CD4-positive, alpha-beta T cell (primary cell): ENCODE results near the gene CCDC50. TPM values are rescaled to one million over a fixed set of nuclear protein-coding genes. Genes with fewer than 3 reads are reported as not detected.

Experiments used
- ATAC-seq: fragments of 200-7000 bp; cut with Tn5 transposase; one replicate; pipeline ENCODE4 v1.10.0; 2022; ENCODE audit warnings: mild to moderate bottlenecking; ENCODE audit not compliant: poor library complexity
- CTCF ChIA-PET: fragments of 350-600 bp; sonication (Branson Sonifier 250); formaldehyde crosslinking; loops from one replicate; lab custom pipeline; 2021; ENCODE audit warnings: antibody characterized with exemption, inconsistent platforms; lab: Charles Lee
- POLR2A ChIA-PET: fragments of 350-600 bp; sonication (Branson Sonifier 250); formaldehyde crosslinking; loops from one replicate; lab custom pipeline; 2021; ENCODE audit warnings: antibody characterized with exemption, inconsistent platforms; lab: Charles Lee
- DNase-seq, 14 experiments: peaks; one replicate each; pipeline ENCODE4 v3.0.0-alpha.2; 2013 to 2020; ENCODE audit warnings: mixed read lengths in 2 of 14
- H3K27ac ChIP-seq, 2 donors: one replicate each; pipeline versions ENCODE4 v1.5.1 to v1.7.0; 2013; ENCODE audit warnings: low read length in 2 of 2, low read depth in 1 of 2, mild to moderate bottlenecking in 1 of 2
- H3K27me3 ChIP-seq, 2 experiments: 1 replicate in 1 of 2; 2 replicates in 1 of 2; pipeline versions ENCODE4 v1.6.1 to v1.7.0; 2013; ENCODE audit warnings: low read length in 2 of 2, control low read depth in 1 of 2, mild to moderate bottlenecking in 1 of 2, moderate library complexity in 1 of 2; ENCODE audit not compliant: insufficient read depth in 2 of 2, control insufficient read depth in 1 of 2
- H3K36me3 ChIP-seq: one replicate; pipeline ENCODE4 v1.6.1; 2013; ENCODE audit warnings: low read length, control low read depth; ENCODE audit not compliant: insufficient read depth
- H3K4me1 ChIP-seq: one replicate; pipeline ENCODE4 v1.6.1; 2013; ENCODE audit warnings: low read length, control low read depth; ENCODE audit not compliant: insufficient read depth
- H3K4me3 ChIP-seq: one replicate; pipeline ENCODE4 v1.5.1; 2013; ENCODE audit warnings: mild to moderate bottlenecking, low read length, moderate library complexity
- H3K9me3 ChIP-seq, 2 experiments: 1 replicate in 1 of 2; 2 replicates in 1 of 2; pipeline versions ENCODE4 v1.6.1 to v1.7.0; 2013; ENCODE audit warnings: low read length in 2 of 2, mild to moderate bottlenecking in 2 of 2, control low read depth in 1 of 2, moderate library complexity in 1 of 2; ENCODE audit not compliant: control insufficient read depth in 1 of 2, insufficient read depth in 1 of 2
- H3K27ac Mint-ChIP-seq: one replicate; pipeline ENCODE4 v1.8.0; 2020; ENCODE audit warnings: mixed read lengths
- H3K27me3 Mint-ChIP-seq: one replicate; pipeline ENCODE4 v1.8.0; 2021; ENCODE audit warnings: mixed read lengths
- H3K36me3 Mint-ChIP-seq: one replicate; pipeline ENCODE4 v1.8.0; 2021; ENCODE audit warnings: low read depth, mixed read lengths
- H3K4me1 Mint-ChIP-seq: one replicate; pipeline ENCODE4 v1.8.0; 2021; ENCODE audit warnings: low read depth, mixed read lengths
- H3K4me3 Mint-ChIP-seq: one replicate; pipeline ENCODE4 v1.8.0; 2020; ENCODE audit warnings: mild to moderate bottlenecking, mixed read lengths
- H3K9me3 Mint-ChIP-seq: one replicate; pipeline ENCODE4 v1.8.0; 2020; ENCODE audit warnings: mixed read lengths
- intact Hi-C, 2 experiments: fragments of 100-400 bp; cut with DNase I in 1 of 2; cut with micrococcal nuclease in 1 of 2; formaldehyde crosslinking; loops; one replicate each; pipeline versions ENCODE4 v1.15.1 to v1.9.0; 2023 to 2025; cut with DNase I, micrococcal nuclease
- total RNA-seq, 174 experiments: library from RNA in 2 of 174; stranded (reverse) in 2 of 174; gene quantifications; one replicate each; pipeline ENCODE4 v1.2.3 and lab custom pipeline; 2021 to 2026
- TF ChIP-seq, protein P1 (sequence below): fragments of 200-600 bp; IDR thresholded peaks from one replicate; pipeline ENCODE4 v1.8.0; 2022; ENCODE audit warnings: antibody characterized with exemption, mild to moderate bottlenecking

CCDC50 gene
- total RNA-seq, 2 experiments from 2014 or later: 16.7 to 16.8 TPM

DNA sequence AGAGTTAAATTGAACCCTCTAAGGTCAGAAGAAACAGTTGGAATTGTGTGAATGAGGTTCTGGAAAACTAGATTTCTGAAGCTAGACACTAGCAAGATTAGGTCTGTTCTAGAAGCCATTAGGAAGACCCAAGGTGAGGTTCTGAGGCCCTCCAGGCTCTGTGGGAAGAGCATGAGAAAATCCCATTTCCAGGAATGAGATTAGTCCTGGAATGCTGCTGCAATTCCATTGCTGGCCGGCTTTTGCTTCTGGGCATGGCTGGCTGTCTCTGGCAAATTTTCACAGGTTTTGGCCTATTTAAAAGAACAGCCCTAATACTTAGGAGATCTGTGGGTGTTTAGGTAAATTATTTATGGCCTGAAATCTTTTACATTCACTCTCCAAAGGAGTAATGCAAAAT is 104.8 kb downstream of the CCDC50 start:
- ChIA-PET POLR2A (no interaction called here), CTCF (no interaction called here)
- Mint-ChIP-seq H3K9me3 (no peaks in the 10 kb centered on the region), H3K27me3 (no peaks in the 10 kb centered on the region), H3K27ac (no peak overlapping the region), H3K4me3 (no peak overlapping the region), H3K36me3 (no peaks in the 10 kb centered on the region), H3K4me1 (no peaks in the 10 kb centered on the region)
- no peaks in the 10 kb centered on the region for H3K4me1 ChIP-seq
- H3K36me3 ChIP-seq: no peaks in the 10 kb centered on the region
- H3K4me3 ChIP-seq: no peak overlapping the region
- no peak overlapping the region for H3K27ac ChIP-seq
- ATAC-seq: no peak
- H3K9me3 ChIP-seq: no peaks in the 10 kb centered on the region
- intact Hi-C loops: no loop called here
- DNase-seq: no peak
- TF ChIP-seq, protein P1, sequence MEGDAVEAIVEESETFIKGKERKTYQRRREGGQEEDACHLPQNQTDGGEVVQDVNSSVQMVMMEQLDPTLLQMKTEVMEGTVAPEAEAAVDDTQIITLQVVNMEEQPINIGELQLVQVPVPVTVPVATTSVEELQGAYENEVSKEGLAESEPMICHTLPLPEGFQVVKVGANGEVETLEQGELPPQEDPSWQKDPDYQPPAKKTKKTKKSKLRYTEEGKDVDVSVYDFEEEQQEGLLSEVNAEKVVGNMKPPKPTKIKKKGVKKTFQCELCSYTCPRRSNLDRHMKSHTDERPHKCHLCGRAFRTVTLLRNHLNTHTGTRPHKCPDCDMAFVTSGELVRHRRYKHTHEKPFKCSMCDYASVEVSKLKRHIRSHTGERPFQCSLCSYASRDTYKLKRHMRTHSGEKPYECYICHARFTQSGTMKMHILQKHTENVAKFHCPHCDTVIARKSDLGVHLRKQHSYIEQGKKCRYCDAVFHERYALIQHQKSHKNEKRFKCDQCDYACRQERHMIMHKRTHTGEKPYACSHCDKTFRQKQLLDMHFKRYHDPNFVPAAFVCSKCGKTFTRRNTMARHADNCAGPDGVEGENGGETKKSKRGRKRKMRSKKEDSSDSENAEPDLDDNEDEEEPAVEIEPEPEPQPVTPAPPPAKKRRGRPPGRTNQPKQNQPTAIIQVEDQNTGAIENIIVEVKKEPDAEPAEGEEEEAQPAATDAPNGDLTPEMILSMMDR: no peak
- H3K27me3 ChIP-seq: no peaks in the 10 kb centered on the region

DNA sequence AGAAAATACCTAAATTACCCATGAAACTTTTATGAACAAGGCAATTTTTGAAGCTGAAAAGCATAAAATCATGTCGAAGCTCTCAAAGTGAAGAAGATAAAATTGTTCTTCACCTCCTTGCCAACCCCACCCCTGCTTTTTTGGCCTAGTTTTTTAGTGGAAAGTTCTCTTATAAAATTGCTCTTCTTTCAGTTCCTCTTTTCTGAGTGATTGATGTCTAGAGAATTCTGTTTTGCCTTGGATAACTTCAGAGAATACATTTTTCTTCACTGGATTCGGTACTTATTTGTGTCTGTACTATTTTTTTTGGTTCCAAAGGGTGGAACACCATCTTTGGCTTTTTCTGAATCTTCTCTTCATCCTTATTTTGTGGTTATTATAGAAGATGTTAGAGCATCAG is 106.8 kb downstream of the CCDC50 start:
- no peak overlapping the region for H3K4me3 ChIP-seq
- no peaks in the 10 kb centered on the region for H3K9me3 ChIP-seq
- ChIA-PET POLR2A (no interaction called here), CTCF (no interaction called here)
- H3K27ac Mint-ChIP-seq: no peak overlapping the region
- TF ChIP-seq, protein P1: no peak
- H3K4me3 Mint-ChIP-seq: no peak overlapping the region
- no peaks in the 10 kb centered on the region for H3K36me3 ChIP-seq
- H3K27me3 ChIP-seq: no peaks in the 10 kb centered on the region
- H3K27me3 Mint-ChIP-seq: no peaks in the 10 kb centered on the region
- H3K9me3 Mint-ChIP-seq: peaks cover 4% of the 10 kb centered on the region
- H3K4me1 Mint-ChIP-seq: no peaks in the 10 kb centered on the region
- no peak overlapping the region for H3K27ac ChIP-seq
- DNase-seq (no peak), ATAC-seq (no peak)
- H3K4me1 ChIP-seq: no peaks in the 10 kb centered on the region
- H3K36me3 Mint-ChIP-seq: no peaks in the 10 kb centered on the region
- intact Hi-C loops: no loop called here

DNA sequence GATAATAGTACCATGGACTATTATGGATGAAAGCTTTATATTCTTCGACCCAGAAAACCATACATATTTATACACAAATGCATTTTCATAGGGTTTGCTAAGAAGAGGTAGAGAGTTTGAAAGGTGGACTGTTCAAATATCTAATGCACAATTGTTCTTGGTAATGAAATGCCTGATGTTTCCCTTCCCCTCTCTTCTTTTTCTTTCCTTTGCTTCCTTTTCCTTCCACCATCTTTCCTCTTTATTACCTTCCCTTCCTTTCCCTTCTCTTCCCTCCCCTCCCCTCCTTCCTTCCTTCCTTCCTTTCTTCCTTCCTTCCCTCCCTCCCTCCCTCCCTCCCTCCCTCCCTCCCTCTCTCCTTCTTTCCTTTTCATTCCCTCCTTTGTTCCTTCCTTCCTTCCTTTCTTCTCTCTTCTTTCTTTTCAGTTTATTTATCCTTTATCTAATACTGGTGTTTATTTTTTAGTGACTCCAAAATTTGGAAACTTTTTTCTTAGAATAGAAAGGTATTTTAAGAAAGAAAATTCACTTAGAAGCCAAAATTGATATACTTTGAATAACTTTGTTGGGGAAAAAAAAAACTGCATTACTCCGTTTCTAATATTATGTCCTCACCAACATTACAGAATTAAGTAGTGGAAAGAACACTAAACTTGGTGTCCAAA is 109.1 kb downstream of the CCDC50 start:
- no peak for DNase-seq
- ChIA-PET POLR2A (no interaction called here), CTCF (no interaction called here)
- no peaks in the 10 kb centered on the region for H3K36me3 Mint-ChIP-seq
- ATAC-seq: no peak
- intact Hi-C loops: no loop called here
- H3K4me3 Mint-ChIP-seq: no peak overlapping the region
- no peak overlapping the region for H3K27ac Mint-ChIP-seq
- TF ChIP-seq, protein P1: no peak
- no peaks in the 10 kb centered on the region for H3K27me3 Mint-ChIP-seq
- no peaks in the 10 kb centered on the region for H3K27me3 ChIP-seq
- no peaks in the 10 kb centered on the region for H3K4me1 ChIP-seq
- no peaks in the 10 kb centered on the region for H3K36me3 ChIP-seq
- H3K9me3 Mint-ChIP-seq: peaks cover 4% of the 10 kb centered on the region
- H3K27ac ChIP-seq: no peak overlapping the region
- H3K4me1 Mint-ChIP-seq: no peaks in the 10 kb centered on the region
- H3K4me3 ChIP-seq: no peak overlapping the region
- no peaks in the 10 kb centered on the region for H3K9me3 ChIP-seq
